Keratinocyte (primary cell): ENCODE measurements around the gene SPAG16.

Experiments
- CTCF ChIP-seq, 3 experiments: IDR thresholded peaks in 1 of 3; conservative IDR thresholded peaks in 1 of 3; optimal IDR thresholded peaks in 1 of 3; 2 replicates in 2 of 3; 3 replicates in 1 of 3; pipeline versions ENCODE3 to v1.5.1; 2011; ENCODE audit warnings: low read length in 3 of 3, mild to moderate bottlenecking in 3 of 3, moderate library complexity in 2 of 3, control low read depth in 1 of 3, inconsistent platforms in 1 of 3; ENCODE audit not compliant: insufficient read depth in 2 of 3; ENCODE audit errors: extremely low read depth in 1 of 3
- EZH2 ChIP-seq: IDR thresholded peaks from one replicate; pipeline ENCODE4 v1.6.1; 2012; ENCODE audit warnings: inconsistent platforms, mild to moderate bottlenecking, low read length, moderate library complexity

- TF ChIP-seq CTCF (optimal IDR thresholded peaks at IDR 0.05 in 1 of 3, IDR thresholded peaks at IDR 0.05 in 1 of 3, conservative IDR thresholded peaks at IDR 0.05 in 1 of 3; ENCODE audit: extremely low read depth in 1 of 3, insufficient read depth in 2 of 3, low read length in 3 of 3) (no peak), EZH2 (no peak)
These were observed 1.9 kb downstream of the SPAG16 start for GRCh38 chr2:213286161-213286560.
